KMS-11 (cell line): ENCODE data around the gene MAP3K15.
"Not testable (repeated sequence)": the region's sequence is repeated elsewhere in the genome, so short reads cannot be mapped to it uniquely, and the experiment has no call there.

Experiments used
- H2AFZ ChIP-seq: fragments of 200-600 bp; sonication (generic); 2 replicates; pipeline ENCODE4 v1.6.1; 2016; ENCODE audit warnings: antibody characterized with exemption, mixed run types, low read depth
- H3K27ac ChIP-seq: fragments of 200-600 bp; sonication (generic); 2 replicates; pipeline ENCODE4 v1.6.1; 2016; ENCODE audit warnings: mild to moderate bottlenecking, mixed run types
- H3K27me3 ChIP-seq: fragments of 200-600 bp; sonication (generic); 2 replicates; pipeline ENCODE4 v1.6.1; 2017; ENCODE audit warnings: mild to moderate bottlenecking, low read depth, mixed run types, moderate library complexity; ENCODE audit not compliant: insufficient read depth
- H3K36me3 ChIP-seq: fragments of 200-600 bp; sonication (generic); 2 replicates; pipeline ENCODE4 v1.6.1; 2017; ENCODE audit warnings: mild to moderate bottlenecking, mixed run types; ENCODE audit not compliant: insufficient read depth
- H3K4me1 ChIP-seq: fragments of 200-600 bp; sonication (generic); 2 replicates; pipeline ENCODE4 v1.6.1; 2016; ENCODE audit warnings: mild to moderate bottlenecking, low read depth, mixed run types; ENCODE audit not compliant: poor library complexity, severe bottlenecking
- H3K4me2 ChIP-seq: fragments of 200-600 bp; sonication (generic); 2 replicates; pipeline ENCODE4 v1.7.0; 2016; ENCODE audit warnings: mild to moderate bottlenecking, mixed run types
- H3K4me3 ChIP-seq: fragments of 200-600 bp; sonication (generic); IDR thresholded peaks from 2 replicates; pipeline ENCODE4 v1.6.1; 2017; ENCODE audit warnings: low read depth, low read length, mixed read lengths; ENCODE audit not compliant: insufficient read depth
- H3K79me2 ChIP-seq: fragments of 200-600 bp; sonication (generic); 2 replicates; pipeline ENCODE4 v1.6.1; 2016; ENCODE audit warnings: low read depth, mixed run types; ENCODE audit not compliant: insufficient read depth
- H3K9ac ChIP-seq: fragments of 200-600 bp; sonication (generic); 2 replicates; pipeline ENCODE4 v1.6.1; 2016; ENCODE audit warnings: mild to moderate bottlenecking, mixed run types
- H4K20me1 ChIP-seq: fragments of 200-600 bp; sonication (generic); 2 replicates; pipeline ENCODE4 v1.6.1; 2016; ENCODE audit warnings: mild to moderate bottlenecking, mixed run types; ENCODE audit not compliant: insufficient read depth
- CTCF ChIP-seq: fragments of 200-600 bp; sonication (generic); conservative IDR thresholded peaks from 2 replicates; pipeline ENCODE4 v1.6.1; 2017; ENCODE audit warnings: low read depth, mild to moderate bottlenecking, antibody characterized with exemption, low read length, moderate library complexity, mixed read lengths

MAP3K15 gene

DNA sequence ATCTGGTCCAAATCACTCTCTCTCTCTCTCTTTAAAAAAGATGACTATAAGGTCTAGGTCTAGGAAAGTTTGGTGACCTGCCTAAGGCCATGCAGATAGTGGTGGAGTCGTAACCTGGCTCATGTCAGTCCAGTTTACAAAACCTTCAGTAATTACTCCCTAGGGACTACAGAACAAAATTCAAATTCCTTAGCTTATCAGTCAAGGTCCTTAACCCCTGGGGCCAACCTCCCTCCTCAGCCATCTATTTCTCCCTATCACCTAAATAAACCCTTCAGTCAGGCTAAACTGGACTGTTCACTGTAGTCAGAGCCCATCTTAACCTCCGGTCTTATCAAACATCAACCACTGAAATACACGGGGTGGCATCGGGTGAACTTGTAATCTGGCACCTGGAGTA, 68.9 kb downstream of the MAP3K15 start:
- Histone ChIP-seq H2AFZ (no peak overlapping the region), H3K9ac (no peak overlapping the region), H4K20me1 (no peaks in the 10 kb centered on the region), H3K79me2 (no peaks in the 10 kb centered on the region), H3K4me2 (no peak overlapping the region), H3K36me3 (no peaks in the 10 kb centered on the region), H3K4me3 (no peak overlapping the region), H3K4me1 (no peaks in the 10 kb centered on the region), H3K27ac (no peak overlapping the region), H3K27me3 (no peaks in the 10 kb centered on the region)
- no peak for TF ChIP-seq CTCF

GRCh38 chrX:19445772-19446171, 69.5 kb downstream of the MAP3K15 start:
- not testable (repeated sequence) for H3K36me3 ChIP-seq, H3K79me2 ChIP-seq, H2AFZ ChIP-seq, H3K9ac ChIP-seq, H3K4me3 ChIP-seq, H3K4me1 ChIP-seq, H3K27ac ChIP-seq, H3K27me3 ChIP-seq, H3K4me2 ChIP-seq, H4K20me1 ChIP-seq

- H2AFZ ChIP-seq = no peak overlapping the region
- H3K27ac ChIP-seq = no peak overlapping the region
- no peaks in the 10 kb centered on the region for H3K36me3 ChIP-seq
- H3K27me3 ChIP-seq = no peaks in the 10 kb centered on the region
- no peak overlapping the region for H3K4me3 ChIP-seq
- TF ChIP-seq CTCF = no peak
- no peaks in the 10 kb centered on the region for H4K20me1 ChIP-seq
- no peak overlapping the region for H3K9ac ChIP-seq
- H3K4me1 ChIP-seq = no peaks in the 10 kb centered on the region
- H3K4me2 ChIP-seq = no peak overlapping the region
- H3K79me2 ChIP-seq = no peaks in the 10 kb centered on the region
Measured at GRCh38 chrX:19443869-19444526, 71.3 kb downstream of the MAP3K15 start.

DNA sequence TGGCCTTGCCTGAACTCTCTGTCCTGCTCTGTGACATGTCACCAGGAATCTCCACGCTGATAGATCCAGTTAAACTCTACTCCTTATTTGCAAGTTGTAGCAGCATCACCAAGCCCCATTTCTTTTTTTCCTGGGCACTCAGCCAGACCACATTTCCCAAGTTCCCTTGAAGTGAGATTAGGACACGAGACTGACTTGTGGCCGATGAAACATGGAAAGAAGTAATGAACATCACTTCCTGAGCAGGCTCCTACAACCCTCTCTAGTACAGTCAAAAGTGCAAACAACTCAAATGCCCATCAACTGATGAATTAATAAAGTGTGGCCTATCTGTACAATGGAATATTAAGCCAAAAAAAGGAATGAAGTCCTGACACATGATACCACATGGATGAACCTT, 74.6 kb downstream of the MAP3K15 start:
- no peak overlapping the region for H3K27ac ChIP-seq
- no peak overlapping the region for H3K4me3 ChIP-seq
- no peak overlapping the region for H2AFZ ChIP-seq
- no peak for TF ChIP-seq CTCF
- H3K36me3 ChIP-seq = no peaks in the 10 kb centered on the region
- no peaks in the 10 kb centered on the region for H3K27me3 ChIP-seq
- no peak overlapping the region for H3K9ac ChIP-seq
- no peaks in the 10 kb centered on the region for H4K20me1 ChIP-seq
- H3K4me1 ChIP-seq = no peaks in the 10 kb centered on the region
- no peak overlapping the region for H3K4me2 ChIP-seq
- H3K79me2 ChIP-seq = no peaks in the 10 kb centered on the region

DNA sequence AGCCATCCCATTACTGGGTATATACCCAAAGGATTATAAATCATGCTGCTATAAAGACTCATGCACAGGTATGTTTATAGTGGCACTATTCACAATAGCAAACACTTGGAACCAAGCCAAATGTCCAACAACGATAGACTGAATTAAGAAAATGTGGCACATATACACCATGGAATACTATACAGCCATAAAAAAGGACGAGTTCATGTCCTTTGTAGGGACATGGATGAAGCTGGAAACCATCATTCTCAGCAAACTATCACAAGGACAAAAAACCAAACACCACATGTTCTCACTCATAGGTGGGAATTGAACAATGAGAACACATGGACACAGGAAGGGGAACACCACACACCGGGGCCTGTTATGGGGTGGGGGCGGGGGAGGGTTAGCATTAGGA, 92.6 kb downstream of the MAP3K15 start:
- not testable (repeated sequence) for H3K36me3 ChIP-seq, H3K9ac ChIP-seq, H3K27ac ChIP-seq, H3K4me3 ChIP-seq, H4K20me1 ChIP-seq, H3K27me3 ChIP-seq, H3K79me2 ChIP-seq, H3K4me2 ChIP-seq, H2AFZ ChIP-seq, H3K4me1 ChIP-seq
